ENCODE results near the gene RUNX2.

- TF ChIP-seq CTCF (IDR thresholded peaks at IDR 0.05) (no peak), EZH2 (IDR thresholded peaks at IDR 0.05; ENCODE audit: borderline replicate concordance, insufficient read depth, low read depth, low read length, poor library complexity, severe bottlenecking) (no peak)
These were observed 99.6 kb downstream of the RUNX2 start for GRCh38 chr6:45427726-45428125.
